Daoy (cell line): ENCODE data around the gene RAP1A. TPM values are rescaled to one million over a fixed set of nuclear protein-coding genes. Genes with fewer than 3 reads are reported as not detected.
"Not testable (repeated sequence)": the region's sequence is repeated elsewhere in the genome, so short reads cannot be mapped to it uniquely, and the experiment has no call there.

Experiments used
- DNase-seq: peaks from one replicate; pipeline ENCODE4 v3.0.0-alpha.2; 2015; ENCODE audit warnings: low read depth
- total RNA-seq: library from RNA; depleted of rRNA; stranded (reverse); fragments of >200 nt; shearing (Covaris generic); gene quantifications from 2 replicates; pipeline ENCODE4 v1.2.3, GENCODE V29; 2014

Gene RAP1A
- total RNA-seq, 1 experiment from 2014 or later, result 42.8 TPM

DNA sequence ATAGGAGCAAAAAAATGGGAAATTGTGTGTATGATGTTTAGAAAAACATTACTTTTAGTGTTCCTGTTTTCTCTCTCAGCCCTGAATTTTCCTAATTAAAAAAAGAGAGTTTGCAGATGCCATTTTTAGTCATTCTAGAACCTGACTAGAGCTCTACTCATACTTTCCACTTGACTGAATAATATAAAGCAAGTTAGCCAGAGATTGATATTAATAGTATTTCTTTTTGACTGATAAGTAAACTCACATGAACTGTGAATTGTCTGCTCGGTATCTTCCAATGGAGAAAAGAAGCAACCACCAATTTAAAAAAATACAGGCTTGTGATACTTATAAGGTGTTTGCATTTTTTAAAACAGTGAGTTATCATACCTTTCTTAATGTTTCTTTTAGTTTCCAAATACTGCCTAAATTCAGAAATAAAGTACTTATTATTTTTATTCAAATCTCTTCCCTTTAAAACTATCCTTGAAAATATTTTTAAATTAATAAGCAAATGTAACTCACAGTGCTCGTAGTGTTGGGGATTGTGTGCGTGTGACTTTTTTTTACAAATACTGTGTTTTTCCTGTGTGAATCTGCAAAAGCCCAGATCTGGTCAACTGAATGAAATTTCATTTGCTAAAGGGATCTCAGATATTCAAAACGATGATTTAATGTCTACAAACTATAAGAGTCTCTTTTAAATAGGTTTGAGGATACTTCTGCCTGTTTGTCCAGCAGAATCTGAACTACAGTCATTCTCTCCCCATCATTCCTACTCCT, 9.8 kb downstream of the RAP1A start:
- no peak for DNase-seq

DNA sequence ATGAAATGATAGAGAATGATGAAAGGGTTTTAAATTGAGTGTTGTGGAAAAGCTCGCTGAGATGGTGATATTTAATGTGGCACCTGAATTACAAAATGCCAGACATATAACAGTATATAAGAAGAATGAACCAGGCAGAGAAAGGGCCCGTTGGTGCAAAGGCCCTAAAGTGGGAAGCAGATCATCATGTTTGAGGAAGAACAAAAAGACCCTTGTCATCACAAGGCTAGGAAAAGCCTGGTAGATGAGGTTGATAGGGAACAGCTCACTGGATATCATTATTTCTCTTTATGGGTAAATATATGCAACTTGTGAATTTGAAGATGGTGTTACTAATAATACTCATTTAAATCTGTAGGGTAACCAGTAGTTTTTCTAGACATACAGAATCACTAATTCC, 11.0 kb downstream of the RAP1A start:
- no peak for DNase-seq

DNA sequence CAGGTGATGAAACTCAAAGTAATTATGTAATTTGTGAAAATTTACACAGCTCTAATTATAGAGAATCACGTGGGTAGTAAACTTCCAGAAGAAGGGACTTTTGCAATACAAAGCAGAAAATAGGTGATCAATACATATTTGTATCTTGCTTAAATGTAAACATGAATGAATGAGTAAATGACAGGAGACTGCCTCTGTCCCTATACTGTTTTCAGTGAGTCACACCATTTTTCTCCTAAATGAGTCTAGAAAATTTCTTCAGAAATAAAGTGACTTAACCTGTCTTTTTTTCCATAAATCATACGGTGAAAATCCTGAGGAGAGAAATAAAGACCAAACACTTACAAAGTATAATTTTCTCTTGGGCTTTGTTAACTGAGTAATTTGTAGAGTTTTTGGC, 11.9 kb downstream of the RAP1A start:
- DNase-seq, result no peak

DNA sequence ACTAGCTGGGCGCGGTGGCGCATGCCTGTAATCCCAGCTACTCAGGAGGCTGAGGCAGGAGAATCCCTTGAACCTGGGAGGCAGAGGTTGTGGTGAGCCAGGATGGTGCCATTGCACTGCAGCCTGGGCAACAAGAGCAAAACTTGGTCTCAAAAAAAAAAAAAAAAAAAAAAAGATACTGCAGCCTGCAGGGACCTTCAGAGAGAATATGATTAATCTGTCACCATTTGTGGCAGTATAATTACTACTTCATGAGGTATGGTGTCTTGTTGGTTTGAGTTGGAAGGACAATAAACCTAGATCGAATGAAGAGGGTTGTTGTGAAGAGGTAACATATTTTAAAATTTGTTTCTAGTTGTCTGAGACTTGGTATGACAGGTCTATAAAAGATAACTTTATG, 13.2 kb downstream of the RAP1A start:
- not testable (repeated sequence) for DNase-seq

DNA sequence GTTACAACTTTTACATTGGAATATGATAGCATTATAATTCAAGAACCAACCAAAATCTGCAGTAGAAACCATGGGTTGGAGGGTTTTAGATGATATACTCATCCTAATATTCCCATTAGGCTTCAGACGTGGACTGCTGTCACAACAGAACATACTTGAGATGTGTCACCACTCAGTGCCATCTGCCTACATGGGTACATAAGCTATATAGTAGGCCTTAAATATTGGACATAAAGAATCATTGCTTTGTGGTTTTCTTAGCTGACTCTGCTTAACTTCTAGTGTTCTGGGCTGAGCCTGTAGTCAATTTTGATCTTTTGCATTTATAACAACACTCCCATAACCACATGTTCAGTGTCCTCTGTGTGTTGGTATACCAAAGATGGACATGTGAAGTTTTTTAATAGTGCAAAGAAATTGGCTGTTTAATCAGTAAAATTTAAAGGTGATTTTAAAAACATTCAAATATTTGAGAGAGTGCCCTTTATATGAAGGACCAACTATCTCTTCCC, 14.2 kb downstream of the RAP1A start:
- DNase-seq, result no peak

DNA sequence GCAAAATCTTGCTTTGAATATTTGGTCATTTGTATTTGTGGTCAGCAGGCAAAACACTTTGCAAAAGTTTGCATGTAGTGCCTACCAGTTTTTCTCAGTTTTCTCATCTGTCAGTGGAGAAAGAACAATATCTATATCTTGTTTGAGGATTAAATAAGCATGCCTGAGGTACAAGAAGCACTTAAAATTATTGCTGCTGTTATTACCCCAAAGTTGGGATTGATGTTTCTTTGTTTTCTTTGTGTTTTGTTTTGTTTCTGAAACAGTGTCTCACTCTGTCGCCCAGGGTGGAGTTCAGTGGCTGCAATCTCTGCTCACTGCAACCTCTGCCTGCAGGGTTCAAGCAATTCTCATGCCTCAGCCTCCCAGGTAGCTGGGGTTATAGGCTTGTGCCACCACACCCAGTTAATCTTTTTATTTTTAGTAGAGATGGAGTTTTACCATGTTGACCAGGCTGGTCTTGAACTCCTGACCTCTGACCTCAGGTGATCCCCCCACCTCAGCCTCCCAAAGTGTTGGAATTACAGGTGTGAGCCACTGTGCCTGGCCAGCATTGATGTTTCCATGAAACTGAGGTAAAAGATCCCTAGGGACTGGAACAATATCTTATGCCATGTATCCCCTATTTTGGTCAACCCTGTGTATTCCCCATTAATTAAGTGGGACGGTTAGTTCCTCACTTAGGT, 15.9 kb downstream of the RAP1A start:
- no peak for DNase-seq

DNA sequence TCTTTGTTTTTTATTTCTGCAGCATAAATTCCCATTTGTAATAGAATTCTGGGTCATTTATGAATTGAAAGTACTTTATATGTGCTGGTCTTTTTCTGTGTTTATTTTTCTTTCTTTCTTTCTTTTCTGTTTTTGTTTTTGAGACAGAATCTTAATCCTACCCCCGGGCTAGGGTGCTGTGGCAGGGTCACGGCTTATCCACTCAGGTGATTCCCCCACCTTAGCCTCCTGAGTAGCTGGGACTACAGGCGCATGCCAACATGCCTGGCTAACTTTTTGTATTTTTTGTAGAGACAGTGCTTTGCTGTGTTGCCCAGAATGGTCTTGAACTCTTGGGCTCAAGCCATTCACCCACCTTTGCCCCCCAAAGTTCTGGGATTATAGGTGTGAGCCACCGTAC, 18.7 kb downstream of the RAP1A start:
- DNase-seq, result no peak

DNA sequence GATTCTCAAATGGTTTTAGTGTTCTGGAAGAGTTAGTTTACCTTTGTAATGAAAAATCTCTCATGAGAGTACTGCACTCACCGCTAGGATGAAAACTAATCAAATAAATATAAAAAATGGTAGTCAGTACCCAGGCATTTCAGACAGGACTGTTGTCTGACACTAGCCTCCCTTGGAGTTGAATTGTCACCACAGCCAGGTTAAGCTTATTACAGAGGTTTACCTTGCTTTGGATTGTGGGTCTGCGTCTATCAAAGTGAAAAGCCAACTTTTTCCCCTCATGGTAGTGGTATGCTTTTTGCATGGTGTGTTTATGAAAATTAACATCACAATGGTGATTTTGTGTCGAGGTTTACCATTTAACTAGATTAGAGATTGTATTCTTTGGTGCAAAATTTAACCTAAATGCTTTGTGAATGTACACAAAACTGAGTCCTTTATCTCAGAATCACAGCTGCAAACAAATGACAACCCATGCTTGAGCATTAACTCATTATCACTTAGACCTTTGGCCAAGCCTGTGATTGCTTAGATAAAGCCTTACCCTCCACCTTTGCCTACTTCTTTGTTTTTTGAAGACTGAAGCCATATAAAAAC, 20.1 kb downstream of the RAP1A start:
- no peak for DNase-seq

DNA sequence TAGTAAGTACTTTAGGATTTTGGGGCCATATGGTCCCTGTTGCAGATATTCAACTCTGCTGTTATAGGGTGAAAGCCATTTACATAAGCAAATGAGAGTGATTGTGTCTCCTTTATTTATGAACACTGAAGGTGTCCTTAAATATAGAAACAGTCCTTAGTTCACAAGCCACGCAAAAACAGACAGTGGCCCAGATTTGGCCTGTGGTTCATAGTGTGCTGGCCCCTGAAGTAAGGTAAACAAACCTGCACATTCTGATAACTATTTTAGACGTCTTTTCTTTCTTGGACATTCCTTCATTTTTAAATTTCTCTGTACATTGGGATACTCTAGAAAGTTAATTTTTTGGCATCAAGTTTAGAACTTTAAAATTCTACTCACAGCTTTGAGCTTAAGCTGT, 23.5 kb downstream of the RAP1A start:
- DNase-seq, result no peak

DNA sequence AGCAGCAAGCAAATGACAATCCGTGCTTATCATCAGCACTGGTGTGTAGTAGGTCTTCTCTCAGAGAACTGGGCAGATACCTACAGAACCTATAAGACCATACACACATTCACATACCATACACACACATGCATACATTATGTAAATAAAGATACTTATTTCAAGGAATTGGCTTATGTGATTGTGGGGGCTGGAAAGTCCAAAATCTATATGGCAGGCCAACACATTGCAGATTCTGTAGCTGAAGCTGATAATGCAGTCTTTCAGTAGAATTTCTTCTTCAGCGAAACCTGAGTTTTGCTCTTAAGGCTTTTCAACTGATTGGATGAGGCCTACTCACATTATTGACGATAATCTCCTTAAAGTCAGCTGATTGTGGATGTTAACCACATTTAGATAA, 24.1 kb downstream of the RAP1A start:
- DNase-seq, result no peak

DNA sequence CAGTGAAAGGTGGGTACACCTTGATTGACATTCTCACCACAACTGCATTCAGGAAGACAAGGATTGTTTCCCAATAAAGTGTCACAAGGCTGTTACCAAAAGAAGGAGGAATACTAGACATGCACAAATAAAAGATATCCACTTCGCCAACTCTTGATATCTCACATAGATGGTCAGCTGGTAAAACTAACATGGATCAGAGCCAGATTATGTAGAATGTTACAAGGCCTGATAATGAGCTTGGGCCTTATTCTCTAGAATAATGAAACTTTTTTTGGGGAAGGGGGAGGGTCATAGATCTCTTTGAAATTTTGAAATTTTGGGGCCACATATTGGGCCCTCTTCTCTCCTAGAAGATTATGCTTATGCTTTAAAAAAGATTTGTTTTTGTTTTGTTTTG, 24.9 kb downstream of the RAP1A start:
- no peak for DNase-seq

DNA sequence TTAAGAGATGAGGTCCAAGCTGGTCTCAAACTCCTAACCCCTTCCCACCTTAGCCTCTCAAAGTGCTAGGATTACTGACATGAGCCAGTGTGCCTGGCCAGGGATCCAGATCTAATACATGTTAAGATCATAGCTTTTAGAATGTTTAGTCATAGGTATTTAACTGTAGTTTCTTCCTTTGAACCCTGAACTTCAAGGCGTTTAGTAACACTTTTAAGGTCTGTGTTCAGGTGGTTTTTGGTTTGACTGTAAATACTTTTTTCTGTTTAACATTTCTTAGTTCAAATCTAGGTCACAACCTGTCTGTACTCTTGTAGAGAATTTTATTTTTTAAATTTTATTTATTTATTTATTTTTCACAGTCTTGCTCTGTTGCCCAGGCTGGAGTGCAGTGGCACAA, 28.1 kb downstream of the RAP1A start:
- no peak for DNase-seq

DNA sequence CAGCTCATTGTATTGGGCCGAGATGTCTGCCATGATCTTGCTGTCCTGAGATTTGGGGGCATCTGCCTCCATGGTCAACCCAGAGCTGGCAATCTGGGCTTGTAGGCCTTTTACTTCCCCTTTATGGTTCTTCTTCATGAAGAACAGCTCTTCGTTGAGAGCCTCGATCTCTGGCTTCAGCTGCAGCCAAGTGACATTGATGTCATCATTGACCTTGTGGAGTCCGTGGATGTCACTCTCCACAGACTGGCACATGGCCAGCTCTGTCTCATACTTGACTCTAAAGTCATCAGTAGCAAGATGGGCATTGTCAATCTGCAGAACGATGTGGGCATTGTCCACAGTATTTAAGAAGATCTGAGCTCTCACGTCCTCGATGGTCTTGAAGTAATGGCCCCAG, 29.2 kb downstream of the RAP1A start:
- no peak for DNase-seq

DNA sequence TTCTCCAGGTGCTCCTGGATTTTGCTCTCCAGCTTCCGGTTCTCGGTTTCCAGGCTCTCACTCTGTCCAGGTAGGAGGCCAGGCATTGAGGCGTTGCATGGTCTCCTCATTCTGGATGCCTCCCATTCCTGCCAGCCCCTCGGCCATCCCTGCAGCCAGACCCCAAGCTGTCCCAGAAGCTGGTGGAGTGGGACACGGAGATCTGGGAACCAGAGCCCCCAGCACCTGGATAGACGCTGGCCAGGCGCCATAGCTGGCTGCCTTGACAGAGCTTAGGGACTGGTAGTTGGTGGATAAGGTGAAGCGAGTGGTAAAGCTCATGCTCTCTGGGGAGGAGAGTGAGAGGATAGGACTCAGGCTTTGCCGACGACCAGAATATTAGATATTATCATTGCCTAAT, 29.6 kb downstream of the RAP1A start:
- no peak for DNase-seq

DNA sequence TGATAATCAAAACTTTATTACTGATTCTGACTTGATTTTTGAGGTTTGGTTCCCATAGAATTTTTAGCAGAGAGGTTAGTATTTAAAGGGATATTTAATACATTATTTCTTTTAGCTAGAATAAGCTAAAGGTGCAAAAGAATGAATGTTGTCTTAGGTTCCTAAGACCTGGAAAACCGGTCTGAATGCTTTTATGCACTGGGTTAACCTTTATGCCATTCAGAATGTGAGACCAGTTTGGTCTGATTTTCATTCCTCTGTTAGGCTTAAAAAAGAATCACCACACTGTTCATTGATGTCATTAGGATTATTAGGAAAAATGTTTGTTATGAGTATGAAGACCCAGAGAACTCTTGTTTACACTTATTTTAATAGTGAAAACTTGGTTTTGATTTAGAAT, 30.1 kb downstream of the RAP1A start:
- no peak for DNase-seq

DNA sequence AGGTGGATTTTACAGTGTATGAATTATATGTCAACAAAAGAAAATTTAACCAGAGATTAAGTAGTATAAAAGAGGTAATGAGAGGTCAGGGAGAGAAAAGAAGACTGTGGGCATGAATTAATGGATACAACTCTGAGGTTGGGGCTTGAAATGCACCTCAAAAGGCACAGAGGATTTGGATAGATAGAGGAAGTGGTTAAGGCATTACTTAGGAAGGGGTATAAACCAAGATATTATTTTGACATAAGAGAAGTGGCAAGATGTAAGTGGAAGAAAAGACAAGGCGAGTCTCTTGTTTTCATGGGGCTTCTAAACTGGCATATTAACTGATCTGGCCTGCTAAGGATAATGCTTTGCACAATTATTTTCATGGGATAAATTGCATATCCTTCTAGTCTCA, 34.1 kb downstream of the RAP1A start:
- no peak for DNase-seq

DNA sequence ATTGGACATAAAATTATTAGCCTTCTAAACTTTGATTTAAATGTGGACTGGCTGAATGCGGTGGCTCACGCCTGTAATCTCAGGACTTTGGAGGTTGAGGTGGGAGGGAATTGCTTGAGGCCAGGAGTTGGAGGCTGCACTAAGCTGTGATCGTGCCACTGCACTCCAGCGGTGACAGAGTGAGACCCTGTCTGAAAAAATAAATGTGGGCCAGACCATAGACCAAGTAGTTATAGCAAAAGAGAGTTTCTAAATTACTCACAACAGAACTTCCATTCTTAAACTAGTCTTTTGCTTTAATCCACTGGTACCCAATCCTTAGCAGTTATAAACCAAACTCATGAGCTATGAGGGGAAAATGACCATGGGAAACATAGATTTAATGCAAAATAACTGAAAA, 35.2 kb downstream of the RAP1A start:
- no peak for DNase-seq

DNA sequence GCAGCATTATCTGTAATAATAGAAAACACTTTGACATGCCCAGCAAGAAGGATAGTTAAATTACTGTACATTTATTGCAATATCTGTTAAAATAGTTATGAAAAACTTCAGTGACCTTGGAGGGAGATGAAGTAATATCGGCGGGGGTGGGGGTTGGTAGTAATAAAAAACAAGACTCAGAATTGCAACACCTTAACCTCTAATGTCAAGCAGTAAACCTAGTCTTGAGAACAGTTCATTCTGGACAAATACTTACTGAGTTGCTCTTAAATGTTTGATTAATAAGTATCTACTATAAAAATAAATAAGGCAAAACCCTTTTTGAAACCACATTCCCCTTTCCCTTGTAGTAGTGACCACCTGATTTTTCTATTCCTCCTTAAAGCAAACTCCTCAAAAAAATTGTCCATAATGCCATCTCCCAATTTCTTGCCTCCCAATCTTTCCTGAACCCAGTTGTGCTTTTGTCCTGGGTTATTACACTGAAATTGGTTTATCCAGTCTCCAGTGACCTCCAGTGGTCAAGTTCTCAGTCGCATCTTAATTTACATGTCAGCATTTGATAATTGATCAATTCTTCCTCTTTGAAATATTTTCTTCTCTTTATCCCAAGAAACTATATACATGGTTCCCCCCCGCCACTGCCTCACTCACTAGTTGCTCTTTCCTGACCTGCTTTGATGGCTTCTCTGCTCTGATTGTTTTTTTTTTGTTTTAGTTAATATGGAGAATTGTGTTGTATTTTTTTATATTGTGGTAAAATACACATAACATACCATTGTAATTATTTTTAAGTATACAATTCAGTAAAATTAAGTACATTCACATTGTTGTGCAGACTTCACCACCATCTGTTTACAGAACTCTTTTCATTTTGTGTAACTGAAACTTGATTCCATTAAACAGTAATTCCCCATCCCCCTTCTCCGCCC, 36.8 kb downstream of the RAP1A start:
- DNase-seq, result peak; percentile 51

DNA sequence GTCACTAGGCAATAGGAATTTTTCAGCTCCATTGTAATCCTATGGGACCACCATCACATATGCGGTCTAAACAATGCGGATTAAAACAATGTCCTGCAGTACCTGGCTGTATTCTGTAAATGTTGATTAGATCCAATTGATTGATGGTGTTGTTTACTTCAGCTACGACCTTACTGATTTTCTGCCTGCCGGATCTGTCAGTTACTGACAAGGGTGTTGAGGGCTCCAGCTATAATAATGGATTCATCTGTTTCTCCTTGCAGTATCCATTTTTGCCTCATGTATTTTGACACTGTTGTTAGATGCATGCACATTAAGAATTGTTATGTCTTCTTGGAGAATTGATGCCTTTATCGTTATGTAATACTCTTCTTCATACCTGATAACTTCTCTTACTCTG, 39.0 kb downstream of the RAP1A start:
- DNase-seq, result no peak

DNA sequence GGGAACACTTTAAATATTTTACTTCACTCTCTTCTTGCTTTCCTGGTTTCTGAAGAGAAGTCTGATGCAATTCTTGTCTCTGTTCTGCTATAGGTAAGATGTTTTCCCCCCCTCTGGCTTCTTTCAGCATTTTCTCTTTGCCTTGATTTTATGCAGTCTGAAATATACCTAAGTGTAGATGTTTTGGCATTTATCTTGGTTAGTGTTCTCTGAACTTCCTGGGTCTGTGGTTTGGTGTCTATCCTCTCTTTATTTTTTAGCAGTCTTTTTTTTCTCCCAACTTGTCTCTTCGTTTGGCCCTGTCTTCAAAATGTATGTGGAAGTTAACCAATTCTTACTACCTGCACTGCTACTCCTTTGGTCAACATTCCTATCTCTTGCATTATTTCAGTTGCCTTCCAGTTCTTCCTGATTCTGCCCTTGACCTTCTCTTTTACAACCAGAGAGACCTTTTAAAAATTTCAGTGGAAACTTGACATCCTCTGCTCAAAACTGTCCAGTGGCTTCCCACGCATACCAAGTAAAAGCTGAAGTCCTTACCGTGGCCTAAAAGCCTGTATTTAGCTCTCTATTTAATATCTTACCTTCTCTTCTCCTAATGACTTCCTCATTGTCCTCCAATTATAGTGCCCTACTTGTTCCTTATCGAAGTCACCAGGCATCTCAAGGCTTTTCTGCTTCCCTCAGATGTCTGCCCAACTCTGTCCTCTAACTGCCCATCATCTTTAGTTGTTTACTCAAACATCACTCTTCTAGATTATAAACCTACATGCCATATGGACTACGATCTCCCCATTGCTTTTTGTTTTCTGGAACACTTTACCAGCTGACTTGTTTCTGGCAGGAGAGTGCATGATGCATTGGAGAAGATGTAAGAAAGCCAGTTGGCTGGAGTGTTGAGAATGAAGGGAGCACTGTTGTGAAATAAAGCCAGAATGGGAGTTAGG, 40.9 kb downstream of the RAP1A start:
- DNase-seq, result no peak

DNA sequence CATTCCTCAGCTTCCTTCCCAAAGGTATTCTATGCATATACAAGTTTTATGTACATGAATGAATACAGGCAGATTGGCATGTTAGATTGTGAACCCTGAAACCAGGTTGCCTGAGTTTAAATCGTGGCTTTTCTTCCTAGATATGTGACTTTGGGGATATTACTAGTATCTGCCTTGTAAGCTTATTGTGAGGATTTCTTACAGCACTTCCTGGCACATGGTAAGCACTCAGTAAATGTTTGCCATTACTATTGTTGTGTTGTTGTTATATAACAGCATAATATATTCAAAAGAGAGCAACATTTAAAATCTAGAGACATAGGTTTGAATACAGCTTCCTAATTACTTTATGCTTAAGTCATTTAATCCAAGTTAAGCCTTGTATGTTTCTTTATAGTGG, 45.1 kb downstream of the RAP1A start:
- DNase-seq, result no peak
